ENCODE measurements around the gene LCE5A.

DNA sequence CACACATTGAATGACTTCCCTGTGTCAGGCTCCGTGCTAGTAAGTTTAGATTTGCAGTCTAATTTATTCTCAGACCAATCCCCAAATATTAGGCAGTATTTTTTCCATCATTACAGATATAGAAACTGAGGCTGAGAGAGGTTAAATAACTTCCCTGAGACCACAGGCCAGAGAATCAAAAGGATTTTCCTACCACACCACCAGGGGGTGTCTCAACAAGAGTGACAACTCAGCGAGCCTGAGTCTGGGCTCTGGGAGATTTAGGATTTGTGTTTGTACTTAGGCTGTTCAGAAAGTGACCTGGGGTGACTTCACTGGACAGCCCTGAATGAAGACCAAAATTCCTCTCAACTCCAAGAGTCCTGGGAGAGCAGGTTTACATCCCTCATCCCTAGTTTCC, 13.3 kb upstream of the LCE5A start:
- TF ChIP-seq, protein P1, sequence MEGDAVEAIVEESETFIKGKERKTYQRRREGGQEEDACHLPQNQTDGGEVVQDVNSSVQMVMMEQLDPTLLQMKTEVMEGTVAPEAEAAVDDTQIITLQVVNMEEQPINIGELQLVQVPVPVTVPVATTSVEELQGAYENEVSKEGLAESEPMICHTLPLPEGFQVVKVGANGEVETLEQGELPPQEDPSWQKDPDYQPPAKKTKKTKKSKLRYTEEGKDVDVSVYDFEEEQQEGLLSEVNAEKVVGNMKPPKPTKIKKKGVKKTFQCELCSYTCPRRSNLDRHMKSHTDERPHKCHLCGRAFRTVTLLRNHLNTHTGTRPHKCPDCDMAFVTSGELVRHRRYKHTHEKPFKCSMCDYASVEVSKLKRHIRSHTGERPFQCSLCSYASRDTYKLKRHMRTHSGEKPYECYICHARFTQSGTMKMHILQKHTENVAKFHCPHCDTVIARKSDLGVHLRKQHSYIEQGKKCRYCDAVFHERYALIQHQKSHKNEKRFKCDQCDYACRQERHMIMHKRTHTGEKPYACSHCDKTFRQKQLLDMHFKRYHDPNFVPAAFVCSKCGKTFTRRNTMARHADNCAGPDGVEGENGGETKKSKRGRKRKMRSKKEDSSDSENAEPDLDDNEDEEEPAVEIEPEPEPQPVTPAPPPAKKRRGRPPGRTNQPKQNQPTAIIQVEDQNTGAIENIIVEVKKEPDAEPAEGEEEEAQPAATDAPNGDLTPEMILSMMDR (IDR thresholded peaks at IDR 0.05): no peak
- no peak for TF ChIP-seq POLR2AphosphoS5 (IDR thresholded peaks at IDR 0.05; ENCODE audit: insufficient read depth in 1 of 2, low read depth in 1 of 2)
